ENCODE data around the gene CBX1. TPM values are rescaled to one million over a fixed set of nuclear protein-coding genes. Genes with fewer than 3 reads are reported as not detected.
A peak's percentile ranks its signal among the peaks of the same experiment; 100 is the strongest.

The CBX1 gene
- total and polyA plus RNA-seq, 5 donors from 2014 or later: 13.9 to 22.7 (median 16.2) TPM

DNA sequence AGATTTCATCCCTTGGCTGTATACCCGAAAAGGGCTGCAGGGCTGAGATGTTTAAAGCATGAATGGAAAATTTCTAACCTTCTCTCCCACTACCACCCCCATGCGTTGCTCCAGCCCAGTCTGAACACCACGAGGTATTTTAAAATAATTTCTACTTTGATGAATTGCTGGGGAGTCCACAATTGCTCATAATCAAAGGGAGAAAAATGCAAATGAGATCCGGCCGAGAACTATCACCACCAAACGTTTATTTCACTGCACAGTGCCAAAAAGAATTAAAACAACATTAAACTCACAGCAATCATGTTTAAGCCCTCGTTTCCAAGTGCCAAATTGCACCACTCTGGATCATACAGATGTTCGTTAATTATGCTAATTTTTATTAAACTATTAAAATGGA lies 43.0 kb upstream of the CBX1 start:
- no peaks in the 10 kb centered on the region for H3K9me3 ChIP-seq (ENCODE audit: control insufficient read depth in 2 of 2, low read length in 2 of 2)
- H3K4me3 ChIP-seq (ENCODE audit: low read depth, low read length): no peak overlapping the region
- ATAC-seq (ENCODE audit: low read depth in 2 of 2) (no peak), DNase-seq (no peak)
- Mint-ChIP-seq H3K4me1 (peaks cover 0 to 25% (median 13%) of the 10 kb centered on the region in 4 donors), H3K36me3 (peaks cover 44% of the 10 kb centered on the region), H3K27ac (peak overlapping the region in 2 of 3 donors; percentile 26 to 39), H3K9me3 (no peaks in the 10 kb centered on the region), H3K27me3 (no peaks in the 10 kb centered on the region), H3K4me3 (no peak overlapping the region)
- no peak overlapping the region for H3K27ac ChIP-seq (ENCODE audit: insufficient read depth, low read length, poor library complexity, severe bottlenecking)
- no peaks in the 10 kb centered on the region for H3K27me3 ChIP-seq (ENCODE audit: control insufficient read depth, insufficient read depth, low read length)
- H3K36me3 ChIP-seq (ENCODE audit: control insufficient read depth, insufficient read depth, low read length): peaks cover 76% of the 10 kb centered on the region
- no peaks in the 10 kb centered on the region for H3K4me1 ChIP-seq (ENCODE audit: control insufficient read depth, insufficient read depth, low read length, poor library complexity, severe bottlenecking)

DNA sequence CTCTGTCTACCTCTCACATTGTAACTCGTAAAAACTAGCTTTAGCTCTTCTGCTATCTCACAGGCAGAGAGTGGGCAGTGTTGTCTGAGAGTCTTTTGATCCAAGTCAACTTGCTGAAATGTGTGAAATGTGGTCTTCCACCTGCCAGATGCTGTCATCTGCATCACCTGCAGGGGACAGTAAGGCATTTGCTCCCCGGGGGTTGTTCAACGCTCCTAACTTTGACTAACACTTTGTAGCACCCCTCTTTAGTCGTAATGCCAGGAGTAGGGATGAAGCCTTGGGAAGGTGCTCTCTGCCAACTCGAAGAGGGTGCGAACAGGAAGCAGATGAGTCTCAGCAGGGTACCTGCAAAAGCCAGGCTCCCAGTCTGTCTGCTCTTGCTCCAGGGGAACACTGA lies 42.4 kb upstream of the CBX1 start:
- DNase-seq (no peak), ATAC-seq (ENCODE audit: low read depth in 2 of 2) (no peak)
- Mint-ChIP-seq H3K27ac (no peak overlapping the region), H3K36me3 (peaks cover 44% of the 10 kb centered on the region), H3K27me3 (no peaks in the 10 kb centered on the region), H3K4me3 (no peak overlapping the region), H3K9me3 (no peaks in the 10 kb centered on the region), H3K4me1 (peaks cover 0 to 25% (median 11%) of the 10 kb centered on the region in 4 donors)
- no peak overlapping the region for H3K27ac ChIP-seq (ENCODE audit: insufficient read depth, low read length, poor library complexity, severe bottlenecking)
- no peaks in the 10 kb centered on the region for H3K4me1 ChIP-seq (ENCODE audit: control insufficient read depth, insufficient read depth, low read length, poor library complexity, severe bottlenecking)
- no peaks in the 10 kb centered on the region for H3K27me3 ChIP-seq (ENCODE audit: control insufficient read depth, insufficient read depth, low read length)
- no peak overlapping the region for H3K4me3 ChIP-seq (ENCODE audit: low read depth, low read length)
- peaks cover 70% of the 10 kb centered on the region for H3K36me3 ChIP-seq (ENCODE audit: control insufficient read depth, insufficient read depth, low read length)
- H3K9me3 ChIP-seq (ENCODE audit: control insufficient read depth in 2 of 2, low read length in 2 of 2): no peaks in the 10 kb centered on the region

DNA sequence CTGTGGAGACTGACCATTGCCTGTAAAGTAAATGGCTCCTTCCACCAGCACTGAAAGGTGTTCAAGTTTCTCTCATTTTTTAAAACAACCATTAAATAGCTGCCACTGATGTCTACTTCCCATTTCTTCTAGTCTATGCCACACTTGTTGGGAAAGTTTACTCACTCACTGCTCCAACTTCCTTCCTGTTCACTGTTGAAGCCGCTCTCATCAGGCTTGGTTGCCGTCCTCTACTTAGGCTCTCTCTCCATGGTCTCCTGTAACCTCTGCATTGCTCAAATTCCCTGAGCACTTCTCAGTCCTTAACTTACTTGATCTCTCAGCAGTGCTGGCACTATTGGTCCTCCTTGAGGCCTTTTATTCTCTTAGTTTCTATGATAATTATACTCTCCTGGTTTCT lies 38.7 kb upstream of the CBX1 start:
- Mint-ChIP-seq H3K4me1 (peaks cover 0 to 29% (median 6%) of the 10 kb centered on the region in 4 donors), H3K27ac (peak overlapping the region; percentile 51 to 84 (median 60)), H3K27me3 (no peaks in the 10 kb centered on the region), H3K36me3 (peaks cover 35% of the 10 kb centered on the region), H3K4me3 (no peak overlapping the region), H3K9me3 (no peaks in the 10 kb centered on the region)
- Histone ChIP-seq H3K27me3 (ENCODE audit: control insufficient read depth, insufficient read depth, low read length) (no peaks in the 10 kb centered on the region), H3K4me3 (ENCODE audit: low read depth, low read length) (no peak overlapping the region), H3K4me1 (ENCODE audit: control insufficient read depth, insufficient read depth, low read length, poor library complexity, severe bottlenecking) (no peaks in the 10 kb centered on the region), H3K36me3 (ENCODE audit: control insufficient read depth, insufficient read depth, low read length) (peaks cover 65% of the 10 kb centered on the region), H3K27ac (ENCODE audit: insufficient read depth, low read length, poor library complexity, severe bottlenecking) (no peak overlapping the region), H3K9me3 (ENCODE audit: control insufficient read depth in 2 of 2, low read length in 2 of 2) (no peaks in the 10 kb centered on the region)
- ATAC-seq (ENCODE audit: low read depth in 2 of 2) (no peak), DNase-seq (no peak)

DNA sequence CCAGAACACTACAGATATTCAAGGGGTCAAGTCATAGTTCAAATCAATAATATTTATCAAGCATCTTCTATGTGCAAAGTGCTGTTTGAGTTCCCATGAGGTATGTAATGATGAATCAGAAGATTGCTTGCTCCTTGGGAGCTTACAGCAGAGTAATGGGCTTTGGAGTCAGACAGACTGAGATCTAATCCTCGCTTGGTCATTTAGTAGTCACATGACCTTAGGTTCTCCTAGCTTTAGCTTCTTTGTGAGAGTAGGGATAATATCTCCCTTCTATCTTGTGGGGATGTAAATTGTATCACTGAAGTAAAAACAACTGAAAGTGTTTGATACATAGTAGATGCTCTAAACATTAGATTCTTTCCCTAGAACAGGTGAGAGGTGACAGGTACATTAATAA lies 36.4 kb upstream of the CBX1 start:
- Histone ChIP-seq H3K27ac (ENCODE audit: insufficient read depth, low read length, poor library complexity, severe bottlenecking) (no peak overlapping the region), H3K36me3 (ENCODE audit: control insufficient read depth, insufficient read depth, low read length) (peaks cover 53% of the 10 kb centered on the region), H3K9me3 (ENCODE audit: control insufficient read depth in 2 of 2, low read length in 2 of 2) (no peaks in the 10 kb centered on the region), H3K4me3 (ENCODE audit: low read depth, low read length) (no peak overlapping the region), H3K4me1 (ENCODE audit: control insufficient read depth, insufficient read depth, low read length, poor library complexity, severe bottlenecking) (no peaks in the 10 kb centered on the region), H3K27me3 (ENCODE audit: control insufficient read depth, insufficient read depth, low read length) (no peaks in the 10 kb centered on the region)
- Mint-ChIP-seq H3K27ac (peak overlapping the region in 2 of 3 donors; percentile 37 to 44), H3K4me1 (peaks cover 0 to 22% (median 4%) of the 10 kb centered on the region in 4 donors), H3K27me3 (no peaks in the 10 kb centered on the region), H3K4me3 (no peak overlapping the region), H3K36me3 (peaks cover 38% of the 10 kb centered on the region), H3K9me3 (no peaks in the 10 kb centered on the region)
- ATAC-seq (ENCODE audit: low read depth in 2 of 2) (no peak), DNase-seq (no peak)

DNA sequence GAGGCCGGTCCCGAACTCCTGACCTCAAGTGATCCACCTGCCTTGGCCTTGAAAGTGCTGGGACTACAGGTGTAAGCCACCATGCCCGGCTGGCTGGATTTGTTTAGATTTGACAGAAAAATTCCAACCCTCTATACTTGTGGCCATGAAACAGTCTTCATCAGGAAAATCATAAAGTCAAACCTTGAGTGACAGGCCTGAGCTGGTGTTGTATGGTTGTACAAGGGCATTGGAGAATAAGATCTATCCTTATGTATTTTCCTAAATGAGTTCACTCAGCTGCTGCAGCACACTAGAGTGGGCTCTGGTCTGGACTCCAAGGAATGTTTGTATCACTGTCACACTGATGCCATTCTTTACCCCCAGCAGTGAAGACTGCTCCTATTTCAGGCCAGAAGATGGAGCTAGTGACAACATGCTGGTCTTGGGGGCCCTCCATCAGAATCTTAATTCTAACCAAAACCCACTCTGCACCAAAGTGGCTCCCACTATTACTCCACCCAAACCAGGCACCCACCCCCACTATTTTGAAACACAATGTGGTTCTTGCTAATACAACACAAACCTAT lies 33.7 kb upstream of the CBX1 start:
- H3K36me3 ChIP-seq (ENCODE audit: control insufficient read depth, insufficient read depth, low read length): peaks cover 41% of the 10 kb centered on the region
- peaks cover 4 to 23% (median 6%) of the 10 kb centered on the region in 4 donors for H3K4me1 Mint-ChIP-seq
- H3K4me3 Mint-ChIP-seq: no peak overlapping the region
- no peak overlapping the region for H3K27ac ChIP-seq (ENCODE audit: insufficient read depth, low read length, poor library complexity, severe bottlenecking)
- no peak for DNase-seq
- H3K9me3 ChIP-seq (ENCODE audit: control insufficient read depth in 2 of 2, low read length in 2 of 2): no peaks in the 10 kb centered on the region
- H3K27me3 Mint-ChIP-seq: no peaks in the 10 kb centered on the region
- H3K4me3 ChIP-seq (ENCODE audit: low read depth, low read length): no peak overlapping the region
- no peaks in the 10 kb centered on the region for H3K9me3 Mint-ChIP-seq
- no peak for ATAC-seq (ENCODE audit: low read depth in 2 of 2)
- H3K36me3 Mint-ChIP-seq: peaks cover 35% of the 10 kb centered on the region
- H3K4me1 ChIP-seq (ENCODE audit: control insufficient read depth, insufficient read depth, low read length, poor library complexity, severe bottlenecking): no peaks in the 10 kb centered on the region
- no peaks in the 10 kb centered on the region for H3K27me3 ChIP-seq (ENCODE audit: control insufficient read depth, insufficient read depth, low read length)
- H3K27ac Mint-ChIP-seq: no peak overlapping the region

DNA sequence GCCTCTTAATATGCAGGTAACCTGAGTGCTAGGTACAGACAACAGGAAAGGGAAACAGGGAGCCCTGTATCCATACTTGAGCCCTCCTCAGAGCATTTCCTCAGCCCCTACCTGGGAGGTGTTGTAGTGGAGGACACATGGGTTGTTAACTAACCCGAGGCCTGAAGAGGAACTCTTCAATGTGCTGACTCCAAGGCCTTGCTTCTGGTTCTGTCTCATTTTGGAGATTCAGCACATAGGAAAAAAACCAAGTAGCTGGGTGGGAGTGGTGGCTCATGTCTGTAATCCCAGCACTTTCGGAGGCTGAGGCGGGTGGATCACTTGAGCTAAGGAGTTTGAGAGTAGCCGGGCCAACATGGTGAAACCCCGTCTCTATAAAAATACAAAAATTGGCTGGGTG lies 31.1 kb upstream of the CBX1 start:
- H3K27me3 Mint-ChIP-seq: no peaks in the 10 kb centered on the region

DNA sequence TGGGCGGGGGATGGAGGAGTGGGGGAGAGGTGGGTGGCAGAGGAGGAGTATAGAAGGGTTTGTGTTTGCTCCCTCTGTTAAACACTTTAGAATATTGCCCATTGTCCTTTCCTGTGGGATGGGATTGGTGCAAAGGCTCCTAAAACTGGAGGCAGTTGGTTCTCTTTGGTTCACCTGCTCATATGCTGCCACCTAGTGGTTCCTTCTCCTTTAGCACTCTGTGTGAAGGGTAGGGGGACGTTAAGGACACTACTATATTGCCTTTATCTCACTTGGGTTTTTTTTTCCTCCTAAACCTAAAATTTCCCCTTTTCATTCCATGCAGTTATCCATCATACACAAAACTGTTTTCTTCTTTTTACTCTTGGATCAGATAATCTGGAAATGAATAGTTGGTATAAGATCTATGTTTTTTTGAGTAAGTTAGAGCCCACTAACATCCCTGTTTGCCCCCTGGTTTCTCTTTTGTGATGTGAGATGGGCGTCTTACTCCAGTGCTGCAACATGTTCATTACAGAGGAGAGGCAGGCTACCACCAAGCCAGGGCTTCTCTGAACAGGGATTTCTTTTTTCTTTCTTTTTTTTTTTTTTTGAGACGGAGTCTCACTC lies 30.0 kb upstream of the CBX1 start:
- ATAC-seq (ENCODE audit: low read depth in 2 of 2) (peak in 1 of 2 donors; percentile 75), DNase-seq (peak; percentile 31 to 64 (median 57))
- peak overlapping the region in 1 of 3 donors; percentile 31 for H3K27ac Mint-ChIP-seq
- peaks cover 27% of the 10 kb centered on the region for H3K36me3 ChIP-seq (ENCODE audit: control insufficient read depth, insufficient read depth, low read length)
- no peaks in the 10 kb centered on the region for H3K27me3 ChIP-seq (ENCODE audit: control insufficient read depth, insufficient read depth, low read length)
- no peaks in the 10 kb centered on the region for H3K27me3 Mint-ChIP-seq
- peaks cover 18% of the 10 kb centered on the region for H3K36me3 Mint-ChIP-seq
- H3K9me3 Mint-ChIP-seq: peaks cover 0 to 1% (median 0%) of the 10 kb centered on the region in 7 donors
- peak overlapping the region in 2 of 4 donors; percentile 3 to 5 for H3K4me3 Mint-ChIP-seq
- no peaks in the 10 kb centered on the region for H3K4me1 ChIP-seq (ENCODE audit: control insufficient read depth, insufficient read depth, low read length, poor library complexity, severe bottlenecking)
- no peak overlapping the region for H3K4me3 ChIP-seq (ENCODE audit: low read depth, low read length)
- H3K4me1 Mint-ChIP-seq: peaks cover 3 to 6% (median 5%) of the 10 kb centered on the region in 4 donors
- H3K27ac ChIP-seq (ENCODE audit: insufficient read depth, low read length, poor library complexity, severe bottlenecking): no peak overlapping the region
- no peaks in the 10 kb centered on the region for H3K9me3 ChIP-seq (ENCODE audit: control insufficient read depth in 2 of 2, low read length in 2 of 2)

More for the DNA sequence above, 31.1 kb upstream of the CBX1 start:
- ATAC-seq (ENCODE audit: low read depth in 2 of 2): no peak
- Histone ChIP-seq H3K27me3 (ENCODE audit: control insufficient read depth, insufficient read depth, low read length) (no peaks in the 10 kb centered on the region), H3K4me3 (ENCODE audit: low read depth, low read length) (no peak overlapping the region), H3K4me1 (ENCODE audit: control insufficient read depth, insufficient read depth, low read length, poor library complexity, severe bottlenecking) (no peaks in the 10 kb centered on the region), H3K36me3 (ENCODE audit: control insufficient read depth, insufficient read depth, low read length) (peaks cover 35% of the 10 kb centered on the region), H3K9me3 (ENCODE audit: control insufficient read depth in 2 of 2, low read length in 2 of 2) (no peaks in the 10 kb centered on the region), H3K27ac (ENCODE audit: insufficient read depth, low read length, poor library complexity, severe bottlenecking) (no peak overlapping the region)
- Mint-ChIP-seq H3K9me3 (peaks cover 0 to 1% (median 0%) of the 10 kb centered on the region in 7 donors), H3K36me3 (peaks cover 23% of the 10 kb centered on the region), H3K27ac (peak overlapping the region in 2 of 3 donors; percentile 15 to 83), H3K4me1 (peaks cover 3 to 10% (median 5%) of the 10 kb centered on the region in 4 donors), H3K4me3 (no peak overlapping the region)
- no peak for DNase-seq

DNA sequence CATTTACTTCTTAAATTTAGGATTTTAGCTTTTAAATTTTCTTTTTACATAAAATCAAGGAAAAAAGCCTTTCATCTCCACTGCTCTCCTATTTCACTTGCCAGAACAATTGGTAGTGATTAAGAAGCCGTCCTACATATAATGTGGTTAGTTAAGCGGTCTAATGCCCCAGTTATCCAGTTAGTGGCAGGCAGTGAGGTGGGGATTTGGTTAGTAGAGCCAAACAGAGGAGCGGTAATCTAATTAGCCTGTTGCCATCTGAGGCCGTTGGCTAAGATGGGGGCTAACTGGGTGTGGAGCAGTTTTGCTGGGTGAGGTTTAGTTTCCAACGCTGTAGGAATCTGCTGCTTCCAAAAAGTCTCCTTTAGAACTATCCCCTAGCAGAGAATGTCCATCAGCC lies 28.7 kb upstream of the CBX1 start:
- no peaks in the 10 kb centered on the region for H3K27me3 ChIP-seq (ENCODE audit: control insufficient read depth, insufficient read depth, low read length)
- H3K9me3 Mint-ChIP-seq: peaks cover 0 to 1% (median 0%) of the 10 kb centered on the region in 7 donors
- H3K9me3 ChIP-seq (ENCODE audit: control insufficient read depth in 2 of 2, low read length in 2 of 2): no peaks in the 10 kb centered on the region
- H3K4me3 Mint-ChIP-seq: peak overlapping the region in 1 of 4 donors; percentile 38
- peaks cover 14% of the 10 kb centered on the region for H3K36me3 Mint-ChIP-seq
- ATAC-seq (ENCODE audit: low read depth in 2 of 2) (no peak), DNase-seq (no peak)
- peaks cover 3 to 11% (median 5%) of the 10 kb centered on the region in 4 donors for H3K4me1 Mint-ChIP-seq
- no peaks in the 10 kb centered on the region for H3K27me3 Mint-ChIP-seq
- no peaks in the 10 kb centered on the region for H3K4me1 ChIP-seq (ENCODE audit: control insufficient read depth, insufficient read depth, low read length, poor library complexity, severe bottlenecking)
- H3K27ac ChIP-seq (ENCODE audit: insufficient read depth, low read length, poor library complexity, severe bottlenecking): no peak overlapping the region
- H3K27ac Mint-ChIP-seq: no peak overlapping the region
- H3K4me3 ChIP-seq (ENCODE audit: low read depth, low read length): no peak overlapping the region
- peaks cover 16% of the 10 kb centered on the region for H3K36me3 ChIP-seq (ENCODE audit: control insufficient read depth, insufficient read depth, low read length)

All from CD4-positive, CD25-positive, alpha-beta regulatory T cell (primary cell).